ENCODE measurements around the gene CDH6.

GRCh38 chr5:31244921-31245320 lies 51.4 kb downstream of the CDH6 start:
- no peak for TF ChIP-seq CTCF (IDR thresholded peaks at IDR 0.05)
- TF ChIP-seq EZH2 (IDR thresholded peaks at IDR 0.05; ENCODE audit: borderline replicate concordance, insufficient read depth, low read depth, low read length, poor library complexity, severe bottlenecking), result no peak

Measured in B cell (primary cell).